IMR-90 (cell line): ENCODE results near the gene ANKMY1. TPM values are rescaled to one million over a fixed set of nuclear protein-coding genes. Genes with fewer than 3 reads are reported as not detected.

Experiments used
- ATAC-seq: fragments of 200-7000 bp; cut with Tn5 transposase; 2 replicates; pipeline ENCODE4 v1.9.1; 2020; ENCODE audit warnings: low read depth, mild to moderate bottlenecking, moderate library complexity
- BruUV-seq: library from RNA; stranded (reverse); fragments of 400-500 nt; replicated peaks from 2 replicates; lab custom pipeline; 2021; lab: Mats Ljungman, UMichigan
- CTCF ChIA-PET: fragments of 300-600 bp; formaldehyde crosslinking; extraction: SDS; loops from one replicate; lab custom pipeline; 2021; ENCODE audit warnings: antibody characterized with exemption; lab: Yijun Ruan, JAX
- POLR2A ChIA-PET: fragments of 300-600 bp; sonication (Branson Sonifier 250); formaldehyde crosslinking; loops from one replicate; lab custom pipeline; 2022; ENCODE audit warnings: antibody characterized with exemption; ENCODE audit not compliant: unreplicated experiment; lab: Charles Lee
- DNase-seq: peaks from one replicate; pipeline ENCODE4 v3.0.0; 2013
- H2AFZ ChIP-seq: replicated peaks from 2 replicates; pipeline ENCODE3; 2013; ENCODE audit warnings: low read length, mild to moderate bottlenecking; ENCODE audit not compliant: poor library complexity
- H2AK5ac ChIP-seq: 2 replicates; pipeline ENCODE4 v1.6.1; 2013; ENCODE audit warnings: low read depth, low read length, inconsistent platforms
- H2AK9ac ChIP-seq: replicated peaks from 2 replicates; pipeline ENCODE3; 2013; ENCODE audit warnings: mild to moderate bottlenecking, low read depth, low read length, moderate library complexity; ENCODE audit not compliant: poor library complexity
- H2BK120ac ChIP-seq: 2 replicates; pipeline ENCODE4 v1.6.1; 2013; ENCODE audit warnings: low read depth, low read length, inconsistent platforms
- H2BK15ac ChIP-seq: 3 replicates; pipeline ENCODE4 v1.6.1; 2013; ENCODE audit warnings: low read depth, low read length, inconsistent platforms
- H2BK20ac ChIP-seq: 2 replicates; pipeline ENCODE4 v1.6.1; 2013; ENCODE audit warnings: low read depth, mild to moderate bottlenecking, inconsistent platforms, low read length, moderate library complexity
- H2BK5ac ChIP-seq: 2 replicates; pipeline ENCODE4 v1.6.1; 2013; ENCODE audit warnings: mild to moderate bottlenecking, low read depth, low read length, inconsistent platforms; ENCODE audit not compliant: poor library complexity, severe bottlenecking
- H3K14ac ChIP-seq: replicated peaks from 2 replicates; pipeline ENCODE4 v1.6.1; 2013; ENCODE audit warnings: low read depth, low read length, inconsistent platforms
- H3K18ac ChIP-seq: 2 replicates; pipeline ENCODE4 v1.6.1; 2013; ENCODE audit warnings: low read depth, low read length, control low read depth
- H3K23ac ChIP-seq: 2 replicates; pipeline ENCODE4 v1.6.1; 2013; ENCODE audit warnings: low read depth, low read length, inconsistent platforms
- H3K27ac ChIP-seq: 2 replicates; pipeline ENCODE4 v1.5.1; 2013; ENCODE audit warnings: mild to moderate bottlenecking, control low read depth, low read length; ENCODE audit not compliant: insufficient read depth
- H3K27me3 ChIP-seq: 2 replicates; pipeline ENCODE4 v1.6.1; 2013; ENCODE audit warnings: low read length; ENCODE audit not compliant: control insufficient read depth, insufficient read depth
- H3K36me3 ChIP-seq: 2 replicates; pipeline ENCODE4 v1.6.1; 2013; ENCODE audit warnings: low read length, mixed read lengths; ENCODE audit not compliant: control insufficient read depth, insufficient read depth
- H3K4ac ChIP-seq: 2 replicates; pipeline ENCODE4 v1.6.1; 2013; ENCODE audit warnings: low read depth, low read length, inconsistent platforms
- H3K4me1 ChIP-seq: 2 replicates; pipeline ENCODE4 v1.6.1; 2013; ENCODE audit warnings: low read length, mixed read lengths; ENCODE audit not compliant: control insufficient read depth, insufficient read depth
- H3K4me2 ChIP-seq: 2 replicates; pipeline ENCODE4 v1.6.1; 2013; ENCODE audit warnings: low read depth, mild to moderate bottlenecking, control low read depth, low read length, moderate library complexity
- H3K4me3 ChIP-seq: 2 replicates; pipeline ENCODE4 v1.5.1; 2013; ENCODE audit warnings: low read depth, mild to moderate bottlenecking, control low read depth, low read length, moderate library complexity; ENCODE audit not compliant: insufficient read depth
- H3K56ac ChIP-seq: 2 replicates; pipeline ENCODE4 v1.6.1; 2013; ENCODE audit warnings: low read length, inconsistent platforms; ENCODE audit not compliant: insufficient read depth; ENCODE audit errors: extremely low read depth
- H3K79me1 ChIP-seq, 2 experiments: 2 replicates each; pipeline ENCODE4 v1.6.1; 2013; ENCODE audit warnings: low read length in 2 of 2, inconsistent platforms in 1 of 2, low read depth in 1 of 2
- H3K9ac ChIP-seq: 2 replicates; pipeline ENCODE4 v1.6.1; 2013; ENCODE audit warnings: low read depth, low read length, control low read depth
- H3K9me1 ChIP-seq: 2 replicates; pipeline ENCODE4 v1.6.1; 2013; ENCODE audit warnings: low read length, inconsistent platforms; ENCODE audit not compliant: insufficient read depth
- H3K9me3 ChIP-seq: 2 replicates; pipeline ENCODE4 v1.6.1; 2013; ENCODE audit warnings: low read length; ENCODE audit not compliant: control insufficient read depth, insufficient read depth
- H4K20me1 ChIP-seq: 2 replicates; pipeline ENCODE4 v1.6.1; 2013; ENCODE audit warnings: low read length, inconsistent platforms; ENCODE audit not compliant: insufficient read depth
- H4K5ac ChIP-seq: 2 replicates; pipeline ENCODE4 v1.6.1; 2013; ENCODE audit warnings: mild to moderate bottlenecking, low read depth, low read length, control low read depth
- H4K8ac ChIP-seq, 2 experiments: 2 replicates each; pipeline ENCODE4 v1.6.1; 2013; ENCODE audit warnings: low read depth in 2 of 2, low read length in 2 of 2, control low read depth in 1 of 2, inconsistent platforms in 1 of 2
- H4K91ac ChIP-seq: 2 replicates; pipeline ENCODE4 v1.6.1; 2013; ENCODE audit warnings: low read depth, low read length, inconsistent platforms; ENCODE audit not compliant: insufficient read depth
- MXI1 ChIP-seq: IDR thresholded peaks from 2 replicates; pipeline ENCODE4 v1.6.1; 2012; ENCODE audit warnings: low read depth, mild to moderate bottlenecking, low read length, moderate library complexity, borderline replicate concordance
- WGBS, 2 experiments: methylation state at CpG; one replicate each; pipeline versions ENCODE4 v1.1.5 to v1.1.7; 2013; ENCODE audit warnings: missing lambda C conversion rate in 2 of 2; ENCODE audit not compliant: insufficient read length in 1 of 2; ENCODE audit errors: extremely low coverage in 2 of 2; 5-methylcytosine and 5-hydroxymethylcytosine counted together
- dilution Hi-C: fragments of 300-500 bp; cut with HindIII; formaldehyde crosslinking; loops from one replicate; pipeline ENCODE4 v1.14.3; 2018; ENCODE audit warnings: low sequenced_read_pairs; ENCODE audit not compliant: unreplicated experiment
- in situ Hi-C: fragments of 300-500 bp; cut with MboI; formaldehyde crosslinking; loops from 3 replicates; pipeline ENCODE4 v1.14.3; 2019; ENCODE audit warnings: low sequenced_read_pairs, inconsistent platforms, mixed read lengths
- intact Hi-C: fragments of 100-400 bp; cut with micrococcal nuclease; formaldehyde crosslinking; loops from 2 replicates; pipeline ENCODE4 v1.10.0; 2022
- polyA plus RNA-seq, 3 experiments: library from polyadenylated mRNA; depleted of rRNA; stranded (reverse); fragments of >200 nt; gene quantifications; 2 replicates each; pipeline ENCODE4 v1.2.3, GENCODE V29; 2012; ENCODE audit warnings: low replicate concordance in 1 of 3
- total RNA-seq: library from RNA; depleted of rRNA; stranded (reverse); fragments of >200 nt; gene quantifications from 2 replicates; pipeline ENCODE4 v1.2.3, GENCODE V29; 2012
- TF ChIP-seq, protein P1 (sequence below): conservative IDR thresholded peaks from 2 replicates; pipeline ENCODE4 v1.5.1; 2012; ENCODE audit warnings: mild to moderate bottlenecking, low read depth, low read length, improper control_type of control experiment

Gene ANKMY1
- total and polyA plus RNA-seq, 2 of the 4 experiments (the other 2 are of a cell fraction): 2.9 to 5.5 TPM

DNA sequence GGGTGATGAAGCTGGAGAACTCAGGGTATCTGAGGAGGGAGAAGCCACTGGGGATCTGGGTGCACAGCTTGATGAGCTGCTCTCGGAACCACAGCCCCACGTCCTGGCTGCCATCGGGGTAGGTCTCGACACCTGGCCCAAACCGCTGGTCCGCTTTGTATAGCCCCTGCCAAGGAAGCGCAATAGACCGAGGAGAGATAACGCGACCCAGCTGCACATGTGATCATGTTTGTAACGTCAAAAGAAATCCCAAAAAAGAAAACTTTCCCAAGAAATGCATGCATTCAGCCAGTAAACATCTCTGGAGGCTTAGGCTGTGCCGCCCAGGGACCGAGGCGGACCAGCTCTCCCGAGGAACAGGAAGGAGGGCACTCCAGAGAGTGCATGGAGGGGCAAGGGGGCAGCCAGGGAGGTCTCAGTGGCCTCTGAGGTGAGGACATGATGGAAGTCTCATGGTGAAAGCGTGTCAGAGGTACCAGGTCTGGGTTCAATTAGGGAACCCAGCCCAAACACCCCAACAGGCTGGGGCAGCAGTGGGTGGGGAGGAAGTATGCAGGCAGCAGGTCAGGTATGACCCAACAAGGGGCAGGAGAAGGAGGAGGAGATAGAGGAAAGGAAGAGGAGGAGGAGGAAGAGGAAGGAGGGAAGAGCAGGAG is 28.3 kb downstream of the ANKMY1 start:
- Histone ChIP-seq H3K9ac (no peak overlapping the region), H2AK9ac (no peak overlapping the region), H3K79me1 (peaks cover 0 to 7% of the 10 kb centered on the region in 2 experiments; a peak in 2 of 4 replicates), H2BK5ac (no peak overlapping the region), H2AFZ (no peak overlapping the region), H3K9me1 (no peaks in the 10 kb centered on the region), H4K20me1 (no peaks in the 10 kb centered on the region), H2AK5ac (no peak overlapping the region), H3K14ac (no peak overlapping the region), H4K5ac (no peak overlapping the region), H3K27me3 (no peaks in the 10 kb centered on the region), H3K56ac (no peak overlapping the region), H3K36me3 (peaks cover 6% of the 10 kb centered on the region; the same call in 1 of the 2 replicates), H3K4ac (no peak overlapping the region), H4K8ac (no peak overlapping the region), H3K9me3 (peaks cover 23% of the 10 kb centered on the region), H3K18ac (no peak overlapping the region), H3K23ac (no peak overlapping the region), H3K4me3 (no peak overlapping the region), H3K27ac (no peak overlapping the region), H2BK15ac (no peak overlapping the region), H3K4me2 (no peak overlapping the region), H3K4me1 (no peaks in the 10 kb centered on the region), H2BK20ac (no peak overlapping the region), H4K91ac (no peak overlapping the region), H2BK120ac (no peak overlapping the region)
- BruUV-seq: no TSS peak
- dilution Hi-C loops (no loop called here), in situ Hi-C loops (no loop called here), intact Hi-C loops (no loop called here)
- WGBS, 2 experiments: 100% methylated on average over 2 of the region's 16 CpGs; no CpG with 5 or more reads in 1 of the 2 experiments
- no peak for TF ChIP-seq MXI1
- TF ChIP-seq, protein P1, sequence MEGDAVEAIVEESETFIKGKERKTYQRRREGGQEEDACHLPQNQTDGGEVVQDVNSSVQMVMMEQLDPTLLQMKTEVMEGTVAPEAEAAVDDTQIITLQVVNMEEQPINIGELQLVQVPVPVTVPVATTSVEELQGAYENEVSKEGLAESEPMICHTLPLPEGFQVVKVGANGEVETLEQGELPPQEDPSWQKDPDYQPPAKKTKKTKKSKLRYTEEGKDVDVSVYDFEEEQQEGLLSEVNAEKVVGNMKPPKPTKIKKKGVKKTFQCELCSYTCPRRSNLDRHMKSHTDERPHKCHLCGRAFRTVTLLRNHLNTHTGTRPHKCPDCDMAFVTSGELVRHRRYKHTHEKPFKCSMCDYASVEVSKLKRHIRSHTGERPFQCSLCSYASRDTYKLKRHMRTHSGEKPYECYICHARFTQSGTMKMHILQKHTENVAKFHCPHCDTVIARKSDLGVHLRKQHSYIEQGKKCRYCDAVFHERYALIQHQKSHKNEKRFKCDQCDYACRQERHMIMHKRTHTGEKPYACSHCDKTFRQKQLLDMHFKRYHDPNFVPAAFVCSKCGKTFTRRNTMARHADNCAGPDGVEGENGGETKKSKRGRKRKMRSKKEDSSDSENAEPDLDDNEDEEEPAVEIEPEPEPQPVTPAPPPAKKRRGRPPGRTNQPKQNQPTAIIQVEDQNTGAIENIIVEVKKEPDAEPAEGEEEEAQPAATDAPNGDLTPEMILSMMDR: no peak
- POLR2A ChIA-PET: interaction anchor here (0.6 kb wide), 1 partner anchor 60 kb away, joined by 3 read pairs; no protein-coding TSS in a partner anchor
- CTCF ChIA-PET: no interaction called here
- no peak for DNase-seq
- no peak for ATAC-seq
